Panc1 (cell line): Measurements from ENCODE around the gene ARFGEF3. TPM values are rescaled to one million over a fixed set of nuclear protein-coding genes. Genes with fewer than 3 reads are reported as not detected.
A peak's percentile ranks its signal among the peaks of the same experiment; 100 is the strongest.
"Not testable (repeated sequence)": the region's sequence is repeated elsewhere in the genome, so short reads cannot be mapped to it uniquely, and the experiment has no call there.

Experiments used
- ATAC-seq: fragments of 200-7000 bp; cut with Tn5 transposase; 2 replicates; pipeline ENCODE4 v1.9.1; 2020; ENCODE audit warnings: mild to moderate bottlenecking, moderate library complexity
- BruUV-seq: library from RNA; stranded (reverse); fragments of 400-500 nt; replicated peaks from 2 replicates; lab custom pipeline; 2021; lab: Mats Ljungman, UMichigan
- CTCF ChIA-PET: fragments of 300-600 bp; sonication (Branson Sonifier 250); formaldehyde crosslinking; loops from one replicate; lab custom pipeline; 2022; ENCODE audit warnings: antibody characterized with exemption; lab: Charles Lee
- POLR2A ChIA-PET: fragments of 300-600 bp; sonication (Branson Sonifier 250); formaldehyde crosslinking; loops from one replicate; lab custom pipeline; 2022; ENCODE audit warnings: antibody characterized with exemption; lab: Charles Lee
- DNase-seq: peaks from one replicate; pipeline ENCODE4 v3.0.0-alpha.2; 2010; ENCODE audit warnings: low read depth, low spot score
- H3K27ac ChIP-seq: 2 replicates; pipeline ENCODE4 v1.5.1; 2011; ENCODE audit warnings: mild to moderate bottlenecking, low read length, inconsistent platforms
- H3K27me3 ChIP-seq: fragments of 200-500 bp; sonication (Bioruptor generic); 2 replicates; pipeline ENCODE4 v1.6.0; 2014; ENCODE audit warnings: low read length, inconsistent platforms; ENCODE audit not compliant: control insufficient read depth, insufficient read depth
- H3K36me3 ChIP-seq: fragments of 200-500 bp; sonication (Bioruptor generic); 2 replicates; pipeline ENCODE4 v1.5.1; 2014; ENCODE audit warnings: inconsistent platforms, mild to moderate bottlenecking, low read length, moderate library complexity; ENCODE audit not compliant: control insufficient read depth, insufficient read depth
- H3K4me1 ChIP-seq: 2 replicates; pipeline ENCODE4 v1.5.1; 2011; ENCODE audit warnings: inconsistent platforms, mild to moderate bottlenecking, low read length, moderate library complexity; ENCODE audit not compliant: control insufficient read depth, insufficient read depth
- H3K4me3 ChIP-seq, 2 experiments: 2 replicates each; pipeline ENCODE4 v1.5.1; 2011 to 2012; ENCODE audit warnings: low read depth in 2 of 2, low read length in 2 of 2, mild to moderate bottlenecking in 2 of 2, inconsistent platforms in 1 of 2, moderate library complexity in 1 of 2
- H3K9me3 ChIP-seq: fragments of 200-500 bp; sonication (Bioruptor generic); 2 replicates; pipeline ENCODE4 v1.5.1; 2014; ENCODE audit warnings: low read depth, mild to moderate bottlenecking, inconsistent platforms, low read length, moderate library complexity; ENCODE audit not compliant: control insufficient read depth, insufficient read depth
- POLR2AphosphoS5 ChIP-seq: IDR thresholded peaks from 2 replicates; pipeline ENCODE4 v1.6.1; 2012; ENCODE audit warnings: mild to moderate bottlenecking, low read depth, low read length, moderate library complexity
- SIN3A ChIP-seq: IDR thresholded peaks from 2 replicates; pipeline ENCODE4 v1.6.1; 2012; ENCODE audit warnings: low read depth, mild to moderate bottlenecking, low read length, moderate library complexity, borderline replicate concordance; ENCODE audit not compliant: insufficient read depth
- TCF7L2 ChIP-seq: IDR thresholded peaks from 2 replicates; pipeline ENCODE4 v1.6.1; 2011; ENCODE audit warnings: mild to moderate bottlenecking, low read depth, low read length, inconsistent platforms
- in situ Hi-C: cut with HindIII; loops from 2 replicates; pipeline ENCODE4 v1.10.0; 2016; ENCODE audit warnings: low sequenced_read_pairs, low pct_unique_long_range_greater_than_20kb
- intact Hi-C: fragments of 100-400 bp; cut with micrococcal nuclease; formaldehyde crosslinking; loops from one replicate; pipeline ENCODE4 v1.10.0; 2022; ENCODE audit not compliant: unreplicated experiment
- total RNA-seq: library from RNA; stranded (reverse); gene quantifications from one replicate; pipeline ENCODE4 v1.2.1, GENCODE V29; 2021; ENCODE audit not compliant: unreplicated experiment
- TF ChIP-seq, protein P1 (sequence below), 2 experiments: IDR thresholded peaks; 2 replicates each; pipeline ENCODE4 v1.6.1; 2011 to 2012; ENCODE audit warnings: low read depth in 2 of 2, control low read depth in 1 of 2, low read length in 1 of 2, mild to moderate bottlenecking in 1 of 2, moderate library complexity in 1 of 2; ENCODE audit not compliant: insufficient read depth in 1 of 2
- TF ChIP-seq, protein P2 (sequence below): fragments of 450-650 bp; IDR thresholded peaks from 2 replicates; pipeline ENCODE4 v1.5.1; 2017; ENCODE audit warnings: mild to moderate bottlenecking

ARFGEF3 gene
- total RNA-seq, 1 experiment from 2014 or later, result 1.5 TPM

DNA sequence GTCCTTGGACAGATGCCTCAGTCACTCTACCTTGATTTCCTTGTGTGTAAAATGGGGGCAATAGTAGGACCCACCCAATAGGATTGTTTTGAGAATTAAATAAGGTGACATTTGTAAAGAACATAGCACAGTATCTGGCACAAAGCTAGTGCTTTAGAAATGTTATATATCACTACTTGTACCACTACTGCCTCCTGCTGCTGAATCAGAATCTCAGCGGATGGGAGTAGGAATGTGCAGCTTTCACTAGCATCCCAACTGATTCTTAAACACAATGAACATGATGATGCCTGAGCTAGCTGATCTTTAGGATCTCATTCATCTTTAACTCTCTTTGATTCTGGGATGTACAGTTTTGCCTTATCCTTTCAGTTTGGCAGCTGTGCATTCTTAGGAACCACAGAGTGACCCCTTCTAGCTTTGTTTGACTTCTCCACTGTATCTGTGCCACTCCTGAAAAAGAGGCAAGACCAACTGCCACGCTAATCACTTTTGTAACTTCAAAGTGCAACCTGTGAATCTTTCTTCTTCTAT lies 49.4 kb downstream of the ARFGEF3 start:
- Histone ChIP-seq H3K4me3 (no peak overlapping the region), H3K27ac (no peak overlapping the region), H3K27me3 (0 out of 2 replicates have a peak, but pooled peaks cover 3% of the 10 kb centered on the region), H3K9me3 (no peaks in the 10 kb centered on the region), H3K4me1 (no peaks in the 10 kb centered on the region), H3K36me3 (no peaks in the 10 kb centered on the region)
- TF ChIP-seq, protein P1, sequence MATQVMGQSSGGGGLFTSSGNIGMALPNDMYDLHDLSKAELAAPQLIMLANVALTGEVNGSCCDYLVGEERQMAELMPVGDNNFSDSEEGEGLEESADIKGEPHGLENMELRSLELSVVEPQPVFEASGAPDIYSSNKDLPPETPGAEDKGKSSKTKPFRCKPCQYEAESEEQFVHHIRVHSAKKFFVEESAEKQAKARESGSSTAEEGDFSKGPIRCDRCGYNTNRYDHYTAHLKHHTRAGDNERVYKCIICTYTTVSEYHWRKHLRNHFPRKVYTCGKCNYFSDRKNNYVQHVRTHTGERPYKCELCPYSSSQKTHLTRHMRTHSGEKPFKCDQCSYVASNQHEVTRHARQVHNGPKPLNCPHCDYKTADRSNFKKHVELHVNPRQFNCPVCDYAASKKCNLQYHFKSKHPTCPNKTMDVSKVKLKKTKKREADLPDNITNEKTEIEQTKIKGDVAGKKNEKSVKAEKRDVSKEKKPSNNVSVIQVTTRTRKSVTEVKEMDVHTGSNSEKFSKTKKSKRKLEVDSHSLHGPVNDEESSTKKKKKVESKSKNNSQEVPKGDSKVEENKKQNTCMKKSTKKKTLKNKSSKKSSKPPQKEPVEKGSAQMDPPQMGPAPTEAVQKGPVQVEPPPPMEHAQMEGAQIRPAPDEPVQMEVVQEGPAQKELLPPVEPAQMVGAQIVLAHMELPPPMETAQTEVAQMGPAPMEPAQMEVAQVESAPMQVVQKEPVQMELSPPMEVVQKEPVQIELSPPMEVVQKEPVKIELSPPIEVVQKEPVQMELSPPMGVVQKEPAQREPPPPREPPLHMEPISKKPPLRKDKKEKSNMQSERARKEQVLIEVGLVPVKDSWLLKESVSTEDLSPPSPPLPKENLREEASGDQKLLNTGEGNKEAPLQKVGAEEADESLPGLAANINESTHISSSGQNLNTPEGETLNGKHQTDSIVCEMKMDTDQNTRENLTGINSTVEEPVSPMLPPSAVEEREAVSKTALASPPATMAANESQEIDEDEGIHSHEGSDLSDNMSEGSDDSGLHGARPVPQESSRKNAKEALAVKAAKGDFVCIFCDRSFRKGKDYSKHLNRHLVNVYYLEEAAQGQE (IDR thresholded peaks at IDR 0.05; ENCODE audit: insufficient read depth in 1 of 2, low read depth in 2 of 2, low read length in 1 of 2), result no peak
- TF ChIP-seq POLR2AphosphoS5, result no peak
- TF ChIP-seq, protein P2, sequence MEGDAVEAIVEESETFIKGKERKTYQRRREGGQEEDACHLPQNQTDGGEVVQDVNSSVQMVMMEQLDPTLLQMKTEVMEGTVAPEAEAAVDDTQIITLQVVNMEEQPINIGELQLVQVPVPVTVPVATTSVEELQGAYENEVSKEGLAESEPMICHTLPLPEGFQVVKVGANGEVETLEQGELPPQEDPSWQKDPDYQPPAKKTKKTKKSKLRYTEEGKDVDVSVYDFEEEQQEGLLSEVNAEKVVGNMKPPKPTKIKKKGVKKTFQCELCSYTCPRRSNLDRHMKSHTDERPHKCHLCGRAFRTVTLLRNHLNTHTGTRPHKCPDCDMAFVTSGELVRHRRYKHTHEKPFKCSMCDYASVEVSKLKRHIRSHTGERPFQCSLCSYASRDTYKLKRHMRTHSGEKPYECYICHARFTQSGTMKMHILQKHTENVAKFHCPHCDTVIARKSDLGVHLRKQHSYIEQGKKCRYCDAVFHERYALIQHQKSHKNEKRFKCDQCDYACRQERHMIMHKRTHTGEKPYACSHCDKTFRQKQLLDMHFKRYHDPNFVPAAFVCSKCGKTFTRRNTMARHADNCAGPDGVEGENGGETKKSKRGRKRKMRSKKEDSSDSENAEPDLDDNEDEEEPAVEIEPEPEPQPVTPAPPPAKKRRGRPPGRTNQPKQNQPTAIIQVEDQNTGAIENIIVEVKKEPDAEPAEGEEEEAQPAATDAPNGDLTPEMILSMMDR, result peak; percentile 34; the same call in 1 of the 2 replicates
- intact Hi-C loops, result loop anchor here (5.0 kb wide), 1 partner anchor 94 kb away; no protein-coding TSS in a partner anchor
- ChIA-PET CTCF (interaction anchor here (1.0 kb wide), 1 partner anchor 11 kb away, joined by 3 read pairs; no protein-coding TSS in a partner anchor), POLR2A (no interaction called here)
- BruUV-seq, result no TSS peak
- ATAC-seq (no peak), DNase-seq (no peak)
- in situ Hi-C loops, result no loop called here

DNA sequence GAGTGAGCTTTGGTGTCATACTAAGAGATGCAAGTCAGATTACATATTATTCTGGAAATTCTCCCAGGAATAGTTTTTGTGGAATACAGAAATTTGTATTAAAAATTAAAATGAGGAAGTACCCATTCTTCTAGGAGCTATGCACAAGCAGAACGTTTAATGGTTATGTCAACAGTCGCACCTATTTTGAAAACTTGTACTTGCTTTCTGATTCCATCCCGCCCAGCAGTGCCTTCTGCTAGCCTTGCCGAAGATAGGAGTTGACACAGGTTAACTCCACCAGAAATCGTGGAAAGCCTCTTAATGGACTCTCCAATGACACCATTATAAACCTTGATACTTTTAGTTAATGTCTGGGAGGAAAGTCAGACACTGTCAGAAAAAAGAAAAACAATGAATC lies 49.9 kb downstream of the ARFGEF3 start:
- no peak overlapping the region for H3K4me3 ChIP-seq
- CTCF ChIA-PET, result no interaction called here
- intact Hi-C loops, result loop anchor here (5.0 kb wide), 1 partner anchor 94 kb away; no protein-coding TSS in a partner anchor
- H3K27me3 ChIP-seq, result 0 out of 2 replicates have a peak, but pooled peaks cover 3% of the 10 kb centered on the region
- no TSS peak for BruUV-seq
- no peaks in the 10 kb centered on the region for H3K4me1 ChIP-seq
- ATAC-seq, result no peak
- in situ Hi-C loops, result no loop called here
- POLR2A ChIA-PET, result no interaction called here
- no peaks in the 10 kb centered on the region for H3K9me3 ChIP-seq
- TF ChIP-seq POLR2AphosphoS5 (no peak), TCF7L2 (no peak), SIN3A (no peak)
- TF ChIP-seq, protein P2, result no peak
- TF ChIP-seq, protein P1 (IDR thresholded peaks at IDR 0.05; ENCODE audit: insufficient read depth in 1 of 2, low read depth in 2 of 2, low read length in 1 of 2), result no peak
- no peak overlapping the region for H3K27ac ChIP-seq
- DNase-seq, result no peak
- no peaks in the 10 kb centered on the region for H3K36me3 ChIP-seq

DNA sequence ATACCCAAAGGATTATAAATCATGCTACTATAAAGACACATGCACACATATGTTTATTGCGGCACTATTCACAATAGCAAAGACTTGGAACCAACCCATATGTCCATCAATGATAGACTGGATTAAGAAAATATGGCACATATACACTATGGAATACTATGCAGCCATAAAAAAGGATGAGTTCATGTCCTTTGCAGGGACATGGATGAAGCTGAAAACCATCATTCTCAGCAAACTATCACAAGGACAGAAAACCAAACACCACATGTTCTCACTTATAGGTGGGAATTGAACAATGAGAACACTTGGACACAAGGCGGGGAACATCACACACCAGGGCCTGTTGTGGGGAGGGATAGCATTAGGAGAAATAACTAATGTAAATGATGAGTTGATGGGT lies 50.8 kb downstream of the ARFGEF3 start:
- POLR2A ChIA-PET, H3K4me3 ChIP-seq, ATAC-seq, H3K27me3 ChIP-seq, H3K4me1 ChIP-seq, in situ Hi-C loops, BruUV-seq, DNase-seq, CTCF ChIA-PET, H3K36me3 ChIP-seq, H3K27ac ChIP-seq, H3K9me3 ChIP-seq: not testable (repeated sequence)
- intact Hi-C loops, result loop anchor here (5.0 kb wide), 1 partner anchor 95 kb away; no protein-coding TSS in a partner anchor
